ENCODE measurements around the gene ACTG1. TPM values are rescaled to one million over a fixed set of nuclear protein-coding genes. Genes with fewer than 3 reads are reported as not detected.

Gene ACTG1
- polyA plus RNA-seq, 1 of the 3 experiments (the other 2 are of a cell fraction), result 7,871 TPM

DNA sequence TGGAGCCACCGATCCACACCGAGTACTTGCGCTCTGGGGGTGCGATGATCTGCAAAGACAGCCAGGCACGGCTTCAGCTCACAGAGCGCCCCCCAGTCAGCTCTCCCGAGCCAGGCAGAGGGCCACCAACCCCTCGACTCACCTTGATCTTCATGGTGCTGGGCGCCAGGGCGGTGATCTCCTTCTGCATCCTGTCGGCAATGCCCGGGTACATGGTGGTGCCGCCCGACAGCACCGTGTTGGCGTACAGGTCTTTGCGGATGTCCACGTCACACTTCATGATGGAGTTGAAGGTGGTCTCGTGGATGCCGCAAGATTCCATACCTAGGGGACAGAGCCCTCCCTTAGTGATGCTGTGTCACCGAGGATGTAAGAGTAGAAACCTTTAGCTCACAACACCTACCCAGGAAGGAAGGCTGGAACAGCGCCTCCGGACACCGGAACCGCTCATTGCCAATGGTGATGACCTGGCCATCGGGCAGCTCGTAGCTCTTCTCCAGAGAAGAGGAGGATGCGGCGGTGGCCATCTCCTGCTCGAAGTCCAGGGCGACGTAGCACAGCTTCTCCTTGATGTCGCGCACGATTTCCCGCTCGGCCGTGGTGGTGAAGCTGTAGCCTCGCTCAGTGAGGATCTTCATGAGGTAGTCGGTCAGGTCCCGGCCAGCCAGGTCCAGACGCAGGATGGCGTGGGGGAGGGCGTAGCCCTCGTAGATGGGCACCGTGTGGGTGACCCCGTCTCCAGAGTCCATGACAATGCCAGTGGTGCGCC is 1.6 kb downstream of the ACTG1 start:
- ChIA-PET CTCF (interaction anchor here (0.6 to 4.2 kb wide), 11 partner anchors 14 to 368 kb away, joined by 3 to 20 read pairs (median 4); no protein-coding TSS in a partner anchor), POLR2A (interaction anchor here (0.6 to 2.2 kb wide), 5 partner anchors 16 to 164 kb away, joined by 3 to 12 read pairs (median 4); partner anchors contain the start of gene FAAP100)
- WGBS (ENCODE audit: low lambda C conversion rate), result under 1% methylated on average over 34 of the region's 48 CpGs
- H2AFZ ChIP-seq (ENCODE audit: low read depth), result no peak overlapping the region
- peak overlapping the region; percentile 81 for H3K9ac ChIP-seq
- peaks cover 32 to 42% of the 10 kb centered on the region in 2 experiments for H3K36me3 ChIP-seq (replicated peaks in 1 of 2; ENCODE audit: control insufficient read depth in 1 of 2, insufficient read depth in 2 of 2, low read length in 1 of 2)
- peaks cover 86% of the 10 kb centered on the region for H3F3A ChIP-seq (replicated peaks; ENCODE audit: insufficient read depth)
- H3K79me2 ChIP-seq (ENCODE audit: insufficient read depth), result peaks cover 72% of the 10 kb centered on the region
- H3K4me3 ChIP-seq (ENCODE audit: low read depth in 2 of 2, low read length in 1 of 2), result peak overlapping the region; percentile 70 to 91
- H3K27ac ChIP-seq (ENCODE audit: low read depth in 2 of 2, low read length in 1 of 2), result peak overlapping the region; percentile 67 to 88; a peak in 3 of 4 replicates
- TF ChIP-seq TAF1 (IDR thresholded peaks at IDR 0.05; ENCODE audit: borderline replicate concordance, low read depth, low read length) (peak; percentile 38), RXRA (IDR thresholded peaks at IDR 0.05; ENCODE audit: borderline replicate concordance, low read depth) (no peak), ELF1 (IDR thresholded peaks at IDR 0.05) (no peak), RAD21 (IDR thresholded peaks at IDR 0.05; ENCODE audit: low read length) (no peak), MXI1 (IDR thresholded peaks at IDR 0.05; ENCODE audit: low read depth, low read length) (0 out of 2 replicates have a peak, but pooled peaks have one; percentile 11), RCOR1 (IDR thresholded peaks at IDR 0.05; ENCODE audit: low read length) (no peak), SIN3A (IDR thresholded peaks at IDR 0.05; ENCODE audit: borderline replicate concordance, low read depth, low read length) (peak; percentile 65; the same call in 1 of the 2 replicates), USF1 (IDR thresholded peaks at IDR 0.05; ENCODE audit: borderline replicate concordance, low read depth) (no peak), POLR2AphosphoS5 (IDR thresholded peaks at IDR 0.05; ENCODE audit: low read depth, low read length) (peak; percentile 38; the same call in 1 of the 2 replicates), PBX3 (IDR thresholded peaks at IDR 0.05) (peak; percentile 6; the same call in 1 of the 2 replicates)
- TF ChIP-seq, protein P1, sequence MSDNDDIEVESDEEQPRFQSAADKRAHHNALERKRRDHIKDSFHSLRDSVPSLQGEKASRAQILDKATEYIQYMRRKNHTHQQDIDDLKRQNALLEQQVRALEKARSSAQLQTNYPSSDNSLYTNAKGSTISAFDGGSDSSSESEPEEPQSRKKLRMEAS (IDR thresholded peaks at IDR 0.05; ENCODE audit: low read depth), result peak; percentile 16; the same call in 1 of the 2 replicates
- no peaks in the 10 kb centered on the region for H3K9me2 ChIP-seq
- no peaks in the 10 kb centered on the region for H3K27me3 ChIP-seq (ENCODE audit: insufficient read depth)
- DNase-seq, result no peak
- H3K9me3 ChIP-seq, result no peaks in the 10 kb centered on the region
- H3K4me1 ChIP-seq (ENCODE audit: control insufficient read depth in 1 of 2, insufficient read depth in 2 of 2, low read depth in 1 of 2, low read length in 1 of 2), result peaks cover 2 to 45% of the 10 kb centered on the region in 2 experiments; a peak in 2 of 4 replicates
- peak overlapping the region; percentile 93 for H3K4me2 ChIP-seq
- peaks cover 64% of the 10 kb centered on the region for H4K20me1 ChIP-seq (ENCODE audit: insufficient read depth)

GRCh38 chr17:81509972-81510784 is 2.4 kb downstream of the ACTG1 start:
- no peak overlapping the region for H2AFZ ChIP-seq (ENCODE audit: low read depth)
- H3K9me2 ChIP-seq, result no peaks in the 10 kb centered on the region
- peaks cover 85% of the 10 kb centered on the region for H3F3A ChIP-seq (replicated peaks; ENCODE audit: insufficient read depth)
- TF ChIP-seq JUND (IDR thresholded peaks at IDR 0.05) (peak; percentile 23; the same call in 1 of the 2 replicates), CTCF (IDR thresholded peaks at IDR 0.05) (no peak), MXI1 (IDR thresholded peaks at IDR 0.05; ENCODE audit: low read depth, low read length) (0 out of 2 replicates have a peak, but pooled peaks have one; percentile 17), PBX3 (IDR thresholded peaks at IDR 0.05) (no peak), RAD21 (IDR thresholded peaks at IDR 0.05; ENCODE audit: low read length) (no peak), POLR2AphosphoS5 (IDR thresholded peaks at IDR 0.05; ENCODE audit: low read depth, low read length) (peak; percentile 31), SIN3A (IDR thresholded peaks at IDR 0.05; ENCODE audit: borderline replicate concordance, low read depth, low read length) (peak; percentile 41; the same call in 1 of the 2 replicates), TAF1 (IDR thresholded peaks at IDR 0.05; ENCODE audit: borderline replicate concordance, low read depth, low read length) (no peak; the same call in 1 of the 2 replicates), ELF1 (IDR thresholded peaks at IDR 0.05) (no peak; the same call in 1 of the 2 replicates)
- TF ChIP-seq, protein P1 (IDR thresholded peaks at IDR 0.05; ENCODE audit: low read depth), result peak; percentile 23; the same call in 1 of the 2 replicates
- H3K4me2 ChIP-seq, result peak overlapping the region; percentile 93
- CTCF ChIA-PET, result interaction anchor here (0.7 to 4.2 kb wide), 14 partner anchors 13 to 378 kb away, joined by 3 to 20 read pairs (median 5); no protein-coding TSS in a partner anchor
- peaks cover 64% of the 10 kb centered on the region for H3K79me2 ChIP-seq (ENCODE audit: insufficient read depth)
- no peaks in the 10 kb centered on the region for H3K9me3 ChIP-seq
- peaks cover 32 to 42% of the 10 kb centered on the region in 2 experiments for H3K36me3 ChIP-seq (replicated peaks in 1 of 2; ENCODE audit: control insufficient read depth in 1 of 2, insufficient read depth in 2 of 2, low read length in 1 of 2)
- H3K27ac ChIP-seq (ENCODE audit: low read depth in 2 of 2, low read length in 1 of 2), result peak overlapping the region; percentile 42 to 88; a peak in 2 of 4 replicates
- 8% methylated on average over 22 of the region's 22 CpGs for WGBS (ENCODE audit: low lambda C conversion rate)
- H3K9ac ChIP-seq, result peak overlapping the region; percentile 81
- no peaks in the 10 kb centered on the region for H3K27me3 ChIP-seq (ENCODE audit: insufficient read depth)
- H3K4me1 ChIP-seq (ENCODE audit: control insufficient read depth in 1 of 2, insufficient read depth in 2 of 2, low read depth in 1 of 2, low read length in 1 of 2), result peaks cover 0 to 38% of the 10 kb centered on the region in 2 experiments; a peak in 1 of 4 replicates
- H3K4me3 ChIP-seq (ENCODE audit: low read depth in 2 of 2, low read length in 1 of 2), result peak overlapping the region; percentile 70 to 91
- peaks cover 64% of the 10 kb centered on the region for H4K20me1 ChIP-seq (ENCODE audit: insufficient read depth)
- no peak for DNase-seq
- POLR2A ChIA-PET, result interaction anchor here (0.6 to 1.2 kb wide), 4 partner anchors 38 to 163 kb away, joined by 3 to 5 read pairs (median 4); no protein-coding TSS in a partner anchor

Data from SK-N-SH (cell line).